Measurements from ENCODE around the gene COBL.

The COBL gene

DNA sequence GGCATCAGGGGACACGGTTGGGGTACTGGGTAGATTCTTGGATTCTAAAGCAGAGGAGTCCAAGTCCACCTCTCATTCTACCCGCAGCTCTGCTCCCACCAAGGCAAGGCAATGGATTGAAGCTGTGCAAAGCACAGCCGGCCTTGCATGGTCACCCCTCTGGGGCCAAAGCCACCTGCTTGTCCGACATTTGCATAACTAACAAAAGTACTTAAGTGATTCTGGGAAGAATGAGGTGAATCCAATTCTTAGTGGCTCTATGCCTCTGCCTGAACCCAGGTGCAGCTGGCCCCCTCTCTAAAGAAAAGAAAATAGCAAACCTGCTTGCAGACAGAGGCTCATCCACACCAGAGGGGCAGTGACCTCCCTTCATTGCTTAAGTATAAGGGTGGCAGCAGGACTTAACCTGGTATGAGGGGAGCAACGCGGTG lies 10.7 kb upstream of the COBL start:
- DNase-seq, result no peak

GRCh38 chr7:51326656-51327286 lies 10.2 kb upstream of the COBL start:
- DNase-seq, result no peak

DNA sequence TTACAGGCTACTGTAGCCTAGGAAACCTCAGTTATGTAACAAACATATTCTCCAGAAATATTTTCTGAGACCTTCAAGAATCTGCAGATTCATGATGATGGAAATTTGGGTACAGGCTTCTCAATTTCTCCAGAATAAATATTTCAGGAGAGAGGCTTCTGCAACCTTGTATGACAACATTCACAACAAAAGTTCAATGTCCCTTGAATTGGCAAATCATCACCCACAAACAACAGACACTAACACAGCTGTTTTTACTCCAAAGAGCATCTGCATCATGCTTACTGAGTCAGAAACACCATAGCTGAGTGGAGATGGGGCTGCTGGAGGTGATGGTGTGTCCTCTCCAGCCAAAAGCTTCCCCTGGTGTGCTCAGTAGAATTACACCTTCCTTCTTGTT lies 9.3 kb upstream of the COBL start:
- DNase-seq, result no peak

GRCh38 chr7:51325261-51325676 lies 8.7 kb upstream of the COBL start:
- no peak for DNase-seq

DNA sequence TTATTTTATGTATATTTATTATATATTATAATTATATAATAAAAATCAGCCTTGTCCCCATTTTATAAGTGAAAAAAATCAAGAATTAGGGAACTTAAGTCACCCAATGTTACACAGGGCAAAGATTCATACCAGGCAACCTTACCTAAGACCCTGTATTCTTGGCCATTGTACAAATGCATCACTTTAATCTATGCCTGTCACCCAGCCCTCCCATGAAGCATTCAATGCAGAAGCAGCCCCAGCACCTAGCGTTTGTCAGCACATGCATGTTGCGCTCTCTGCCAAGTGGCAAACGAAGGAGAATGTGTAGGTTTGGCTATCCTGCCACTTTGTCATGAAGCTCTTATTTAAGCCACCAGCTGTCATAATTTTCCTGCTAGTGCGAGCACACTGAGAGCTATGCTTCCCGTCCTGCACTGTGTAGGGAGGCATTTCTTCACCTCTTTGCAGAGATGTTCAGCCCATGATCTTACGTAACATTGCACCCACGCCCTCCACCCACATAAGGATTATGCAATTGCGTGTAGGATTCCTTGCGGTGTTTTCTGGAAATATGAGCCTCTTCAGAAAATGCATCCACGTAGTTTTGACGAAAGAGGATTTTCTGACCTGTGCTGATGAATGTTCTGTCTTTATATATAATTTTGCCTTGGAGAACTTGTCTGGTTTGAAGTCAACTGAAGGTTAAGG lies 7.7 kb upstream of the COBL start:
- peak; percentile 19 for DNase-seq

DNA sequence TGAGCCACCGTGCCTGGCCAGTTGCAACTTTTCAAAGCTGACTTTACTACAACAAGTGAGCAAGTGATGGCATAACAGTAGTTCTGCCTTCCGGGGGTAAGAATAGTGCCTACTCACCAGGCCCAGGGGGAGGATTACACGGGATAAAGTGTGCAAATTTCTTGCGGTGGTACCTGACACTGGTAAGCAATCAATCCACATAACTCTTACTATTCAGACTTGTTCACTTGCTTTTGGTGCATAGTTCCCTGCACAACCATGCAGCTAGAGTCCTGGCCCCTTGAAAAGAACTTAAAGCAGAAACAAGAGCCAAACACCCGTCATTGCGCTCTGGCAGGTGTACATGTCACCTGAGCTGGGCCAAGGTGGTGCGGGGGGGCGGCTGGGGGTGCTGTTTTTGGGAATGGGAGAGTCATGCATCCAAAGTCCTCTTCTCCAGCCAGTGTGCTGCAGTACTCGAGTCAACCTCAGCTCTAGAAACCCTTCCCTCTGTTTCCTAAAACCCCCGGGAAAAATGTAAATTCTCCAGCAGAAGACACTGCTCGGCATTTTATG lies 5.4 kb upstream of the COBL start:
- DNase-seq, result no peak

DNA sequence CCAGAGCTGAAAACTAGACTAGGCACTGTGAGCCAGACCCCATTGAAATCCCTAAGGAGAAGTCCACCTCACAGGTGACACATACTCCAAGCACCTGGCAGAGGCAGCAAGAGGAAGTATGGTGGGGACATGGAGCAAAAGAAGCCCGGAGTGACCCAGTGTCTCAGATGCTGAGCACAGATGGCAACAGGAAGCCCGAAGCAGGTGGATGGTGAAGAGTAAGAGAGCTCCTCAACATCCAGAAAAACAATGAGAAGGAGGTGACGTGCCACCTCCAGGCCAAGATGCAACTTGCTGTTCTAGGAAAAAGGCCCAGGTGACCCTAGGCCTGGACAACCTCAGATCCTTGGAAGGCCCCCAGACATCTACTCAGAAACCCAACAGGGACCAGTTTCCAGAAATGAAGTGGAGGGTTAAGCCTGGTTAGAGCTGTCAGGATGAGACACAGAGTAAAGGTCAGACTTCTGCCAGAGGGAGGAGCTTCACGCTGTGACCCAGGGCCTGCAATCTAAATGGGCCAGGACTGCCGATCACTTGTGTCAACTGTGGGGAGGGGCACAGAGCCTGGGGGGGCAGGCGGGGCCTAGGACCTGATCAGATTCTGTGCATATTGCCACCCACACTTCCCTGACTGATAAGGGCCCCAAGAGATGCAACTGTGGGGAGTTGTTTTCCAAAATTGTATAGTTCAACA lies 2.4 kb upstream of the COBL start:
- no peak for DNase-seq

- DNase-seq, result no peak
Measured at GRCh38 chr7:51318001-51318400, 1.4 kb upstream of the COBL start.

- no peak for DNase-seq
Measured at GRCh38 chr7:51317582-51317910, 937 bp upstream of the COBL start.

GRCh38 chr7:51316262-51316665 lies 345 bp downstream of the COBL start:
- no peak for DNase-seq

GRCh38 chr7:51315393-51316261 lies 982 bp downstream of the COBL start:
- DNase-seq, result no peak

GRCh38 chr7:51314726-51315125 lies 1.9 kb downstream of the COBL start:
- DNase-seq, result no peak

DNA sequence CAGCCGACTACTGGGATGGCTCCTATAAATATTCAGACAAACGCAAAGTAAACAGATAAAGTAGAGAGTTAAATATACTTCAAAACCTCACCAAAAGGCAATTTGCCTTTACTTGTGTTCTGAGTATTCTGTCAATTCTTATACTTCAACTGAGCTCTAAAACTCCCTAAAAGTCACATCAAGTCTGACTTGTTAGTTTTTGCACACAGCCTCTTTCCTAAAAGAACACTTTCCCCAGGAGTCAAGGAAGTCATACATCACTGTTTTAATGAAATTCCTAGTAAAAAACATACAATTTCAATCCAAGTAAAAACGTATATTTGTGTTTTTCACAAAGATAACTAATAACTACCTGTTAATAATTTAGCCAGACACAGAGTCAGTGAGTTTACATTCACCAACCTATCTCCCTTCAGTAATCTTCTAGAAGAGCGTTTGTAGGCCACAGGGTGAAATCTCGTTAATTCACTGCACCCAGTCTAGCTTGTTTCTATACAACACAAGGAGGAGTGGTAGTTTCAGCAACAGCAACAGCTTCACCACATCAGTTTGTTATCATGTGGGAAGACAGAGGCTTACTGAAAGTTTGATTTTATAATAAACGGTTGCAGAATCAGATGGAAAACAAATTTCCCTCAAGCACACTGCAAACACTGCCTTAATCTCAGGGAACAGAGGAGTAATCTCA lies 2.7 kb downstream of the COBL start:
- no peak for DNase-seq

- DNase-seq, result no peak
Measured at GRCh38 chr7:51312951-51313737, 3.5 kb downstream of the COBL start.

GRCh38 chr7:51311166-51311565 lies 5.4 kb downstream of the COBL start:
- no peak for DNase-seq

DNA sequence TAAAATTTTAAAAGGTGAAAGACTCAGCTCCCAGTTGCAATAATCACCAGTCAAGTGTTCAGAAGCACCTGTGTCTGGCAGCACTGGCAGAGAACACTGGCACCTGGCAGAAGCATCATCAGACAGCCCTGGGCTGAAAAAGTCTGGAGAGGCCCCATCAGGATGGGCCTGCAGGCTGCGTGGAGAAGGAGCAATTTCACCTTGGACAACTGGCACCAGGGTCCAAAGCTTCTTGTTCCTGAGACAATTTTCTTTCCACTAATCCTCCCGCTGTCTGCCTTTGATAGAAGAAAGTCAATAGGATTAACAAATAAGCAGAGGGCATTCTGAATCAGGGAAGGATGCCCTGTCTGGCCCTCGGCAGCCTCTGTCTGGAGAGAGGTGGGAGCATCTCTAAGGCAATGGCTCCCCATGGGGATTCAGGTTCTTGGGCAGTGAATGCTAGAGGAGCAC lies 6.5 kb downstream of the COBL start:
- no peak for DNase-seq

GRCh38 chr7:51309361-51310130 lies 7.1 kb downstream of the COBL start:
- no peak for DNase-seq

DNA sequence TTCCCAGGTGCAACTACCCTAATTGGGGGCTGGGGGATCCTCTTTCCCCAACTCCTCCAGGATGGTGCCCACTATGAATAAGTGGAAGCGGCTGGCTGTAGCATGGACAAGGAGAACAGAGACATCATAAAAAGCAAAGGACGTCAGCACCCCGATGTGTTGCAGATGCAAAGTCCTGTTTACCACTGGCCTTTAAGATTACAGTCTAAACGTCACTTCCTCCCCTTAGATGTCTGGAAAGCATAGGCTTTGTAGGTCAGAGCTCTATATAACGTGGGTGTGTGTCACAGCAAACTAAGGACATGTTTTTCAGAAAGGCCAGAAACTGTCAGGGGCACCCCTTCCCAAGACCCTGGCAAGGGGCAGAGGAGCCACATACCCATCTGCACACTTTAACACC lies 7.9 kb downstream of the COBL start:
- DNase-seq, result no peak

DNA sequence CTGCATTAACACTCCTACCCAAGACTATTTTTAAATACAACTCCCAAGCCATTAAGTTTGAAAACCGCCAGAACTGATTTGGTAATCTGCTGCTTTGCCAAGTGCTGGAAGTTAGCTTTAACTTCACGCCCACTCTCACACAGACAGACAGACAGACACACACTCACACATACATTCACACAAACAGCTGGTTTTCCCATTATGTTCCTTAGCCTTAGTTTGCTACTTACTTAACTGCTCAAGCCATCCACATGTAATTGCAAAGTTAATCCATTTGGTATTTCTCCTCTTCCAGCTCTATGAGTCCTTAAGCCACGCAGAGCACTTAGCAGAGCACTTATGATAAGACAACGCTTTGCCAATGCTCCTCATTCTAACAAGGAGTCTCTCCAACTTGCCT lies 8.3 kb downstream of the COBL start:
- no peak for DNase-seq

GRCh38 chr7:51307651-51308210 lies 8.9 kb downstream of the COBL start:
- no peak for DNase-seq
